Measurements from ENCODE around the gene LRMDA. TPM values are rescaled to one million over a fixed set of nuclear protein-coding genes. Genes with fewer than 3 reads are reported as not detected.

The LRMDA gene
- total and polyA plus RNA-seq, 2 donors (not counting 3 experiments of a cell fraction or from before 2014, with no cell fraction given) = 9.7 to 18.0 TPM

DNA sequence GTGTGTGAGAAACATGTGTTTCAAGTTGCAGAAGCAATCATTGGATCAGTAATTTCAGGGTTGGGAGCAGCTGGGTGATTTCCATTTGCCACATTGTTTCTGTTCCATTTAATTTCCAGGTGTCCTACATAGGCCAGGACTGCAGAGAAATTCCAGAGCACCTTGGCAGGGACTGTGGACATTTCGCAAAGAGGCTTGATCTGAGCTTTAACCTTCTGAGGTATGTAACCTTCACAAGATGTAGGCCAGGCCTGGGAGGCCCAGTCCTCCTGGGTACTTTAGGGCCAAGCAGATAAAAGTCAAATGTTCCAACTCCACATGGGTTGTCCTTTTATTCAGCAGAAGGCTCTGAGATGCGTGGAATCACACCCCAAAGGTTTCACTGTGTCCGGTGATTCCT lies 6.9 kb downstream of the LRMDA start:
- TF ChIP-seq MYC (IDR thresholded peaks at IDR 0.05; ENCODE audit: low read depth, low read length) = no peak
- Histone ChIP-seq H4K20me1 (replicated peaks; ENCODE audit: control insufficient read depth, extremely low read depth, insufficient read depth, low read length) (no peaks in the 10 kb centered on the region), H3K4me3 (replicated peaks in 1 of 3; ENCODE audit: insufficient read depth in 1 of 3, low read depth in 1 of 3, low read length in 3 of 3) (no peak overlapping the region), H3K36me3 (ENCODE audit: control insufficient read depth in 2 of 2, extremely low read depth in 1 of 2, insufficient read depth in 2 of 2, low read length in 2 of 2) (no peaks in the 10 kb centered on the region), H3K79me2 (ENCODE audit: control insufficient read depth, insufficient read depth, low read length) (no peaks in the 10 kb centered on the region), H3K9ac (replicated peaks; ENCODE audit: extremely low read depth, insufficient read depth, low read length) (no peak overlapping the region), H3K4me1 (ENCODE audit: control insufficient read depth, extremely low read depth, insufficient read depth, low read length) (no peaks in the 10 kb centered on the region), H3K9me1 (replicated peaks; ENCODE audit: control insufficient read depth, extremely low read depth, insufficient read depth, low read length) (no peaks in the 10 kb centered on the region), H3K9me3 (replicated peaks; ENCODE audit: control insufficient read depth, insufficient read depth, low read length) (no peaks in the 10 kb centered on the region), H3K4me2 (ENCODE audit: insufficient read depth, low read length) (no peak overlapping the region), H3K27me3 (ENCODE audit: control insufficient read depth in 2 of 2, insufficient read depth in 2 of 2, low read length in 2 of 2) (peaks cover 0 to under 1% of the 10 kb centered on the region in 2 experiments), H3K27ac (ENCODE audit: insufficient read depth, low read depth, low read length) (no peak overlapping the region), H2AFZ (ENCODE audit: low read depth, low read length) (no peak overlapping the region)
- FAIRE-seq (no peak), DNase-seq (ENCODE audit: low read depth, low spot score) (no peak)
- ChIA-PET POLR2A (no interaction called here), CTCF (no interaction called here)
- intact Hi-C loops (cut with micrococcal nuclease) = no loop called here
- dilution Hi-C loops (cut with MboI; ENCODE audit: extremely low pct_ligation_motif_present, low sequenced_read_pairs) = no loop called here
- BruUV-seq (replicated peaks) = no TSS peak

- Histone ChIP-seq H3K36me3 (ENCODE audit: control insufficient read depth in 2 of 2, extremely low read depth in 1 of 2, insufficient read depth in 2 of 2, low read length in 2 of 2) (no peaks in the 10 kb centered on the region), H3K4me3 (replicated peaks in 1 of 3; ENCODE audit: insufficient read depth in 1 of 3, low read depth in 1 of 3, low read length in 3 of 3) (no peak overlapping the region), H3K9me1 (replicated peaks; ENCODE audit: control insufficient read depth, extremely low read depth, insufficient read depth, low read length) (no peaks in the 10 kb centered on the region), H3K79me2 (ENCODE audit: control insufficient read depth, insufficient read depth, low read length) (no peaks in the 10 kb centered on the region), H3K9me3 (replicated peaks; ENCODE audit: control insufficient read depth, insufficient read depth, low read length) (no peaks in the 10 kb centered on the region), H3K4me2 (ENCODE audit: insufficient read depth, low read length) (no peak overlapping the region), H4K20me1 (replicated peaks; ENCODE audit: control insufficient read depth, extremely low read depth, insufficient read depth, low read length) (no peaks in the 10 kb centered on the region), H2AFZ (ENCODE audit: low read depth, low read length) (no peak overlapping the region), H3K9ac (replicated peaks; ENCODE audit: extremely low read depth, insufficient read depth, low read length) (no peak overlapping the region), H3K27me3 (ENCODE audit: control insufficient read depth in 2 of 2, insufficient read depth in 2 of 2, low read length in 2 of 2) (no peaks in the 10 kb centered on the region), H3K27ac (ENCODE audit: insufficient read depth, low read depth, low read length) (no peak overlapping the region), H3K4me1 (ENCODE audit: control insufficient read depth, extremely low read depth, insufficient read depth, low read length) (no peaks in the 10 kb centered on the region)
- CTCF ChIA-PET = no interaction called here
- POLR2A ChIA-PET = no interaction called here
- no TSS peak for BruUV-seq (replicated peaks)
- DNase-seq (ENCODE audit: low read depth, low spot score) = no peak
- dilution Hi-C loops (cut with MboI; ENCODE audit: extremely low pct_ligation_motif_present, low sequenced_read_pairs) (no loop called here), intact Hi-C loops (cut with micrococcal nuclease) (no loop called here)
- TF ChIP-seq MYC (IDR thresholded peaks at IDR 0.05; ENCODE audit: low read depth, low read length) (no peak), POLR2A (IDR thresholded peaks at IDR 0.05; ENCODE audit: low read depth, low read length) (no peak), EZH2 (IDR thresholded peaks at IDR 0.05; ENCODE audit: borderline replicate concordance, low read depth, low read length, severe bottlenecking) (no peak), JUN (IDR thresholded peaks at IDR 0.05; ENCODE audit: borderline replicate concordance, insufficient read depth, insufficient read length, low read depth) (no peak), FOS (IDR thresholded peaks at IDR 0.05; ENCODE audit: borderline replicate concordance, insufficient read depth, low read length) (no peak), GATA2 (IDR thresholded peaks at IDR 0.05; ENCODE audit: insufficient read depth, insufficient read length, low read depth, low read length) (no peak), POLR2AphosphoS5 (IDR thresholded peaks at IDR 0.05; ENCODE audit: insufficient read depth, low read depth, low read length) (no peak), MAX (IDR thresholded peaks at IDR 0.05; ENCODE audit: insufficient read depth, insufficient read length) (no peak)
- TF ChIP-seq, protein P1, sequence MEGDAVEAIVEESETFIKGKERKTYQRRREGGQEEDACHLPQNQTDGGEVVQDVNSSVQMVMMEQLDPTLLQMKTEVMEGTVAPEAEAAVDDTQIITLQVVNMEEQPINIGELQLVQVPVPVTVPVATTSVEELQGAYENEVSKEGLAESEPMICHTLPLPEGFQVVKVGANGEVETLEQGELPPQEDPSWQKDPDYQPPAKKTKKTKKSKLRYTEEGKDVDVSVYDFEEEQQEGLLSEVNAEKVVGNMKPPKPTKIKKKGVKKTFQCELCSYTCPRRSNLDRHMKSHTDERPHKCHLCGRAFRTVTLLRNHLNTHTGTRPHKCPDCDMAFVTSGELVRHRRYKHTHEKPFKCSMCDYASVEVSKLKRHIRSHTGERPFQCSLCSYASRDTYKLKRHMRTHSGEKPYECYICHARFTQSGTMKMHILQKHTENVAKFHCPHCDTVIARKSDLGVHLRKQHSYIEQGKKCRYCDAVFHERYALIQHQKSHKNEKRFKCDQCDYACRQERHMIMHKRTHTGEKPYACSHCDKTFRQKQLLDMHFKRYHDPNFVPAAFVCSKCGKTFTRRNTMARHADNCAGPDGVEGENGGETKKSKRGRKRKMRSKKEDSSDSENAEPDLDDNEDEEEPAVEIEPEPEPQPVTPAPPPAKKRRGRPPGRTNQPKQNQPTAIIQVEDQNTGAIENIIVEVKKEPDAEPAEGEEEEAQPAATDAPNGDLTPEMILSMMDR (IDR thresholded peaks at IDR 0.05; ENCODE audit: extremely low read depth in 1 of 2, insufficient read depth in 1 of 2, low read depth in 1 of 2, low read length in 2 of 2) = no peak
- FAIRE-seq = no peak
Measured at GRCh38 chr10:75439811-75440210, 8.4 kb downstream of the LRMDA start.
